Endothelial cell (in vitro differentiated cells): Measurements from ENCODE around the gene PRKAR2B. TPM values are rescaled to one million over a fixed set of nuclear protein-coding genes. Genes with fewer than 3 reads are reported as not detected.

Experiments used
- DNase-seq: peaks from one replicate; pipeline ENCODE4 v3.0.0; 2021; ENCODE audit warnings: low spot score
- H3K27ac Mint-ChIP-seq: one replicate; pipeline ENCODE4 v1.8.0; 2021; ENCODE audit warnings: mixed read lengths, inconsistent platforms; ENCODE audit not compliant: unreplicated experiment
- H3K27me3 Mint-ChIP-seq: one replicate; pipeline ENCODE4 v1.8.0; 2021; ENCODE audit warnings: mild to moderate bottlenecking, moderate library complexity, mixed read lengths, inconsistent platforms; ENCODE audit not compliant: unreplicated experiment
- H3K36me3 Mint-ChIP-seq: one replicate; pipeline ENCODE4 v1.8.0; 2021; ENCODE audit warnings: mild to moderate bottlenecking, low read depth, mixed read lengths, inconsistent platforms; ENCODE audit not compliant: unreplicated experiment
- H3K4me1 Mint-ChIP-seq: one replicate; pipeline ENCODE4 v1.8.0; 2021; ENCODE audit warnings: mild to moderate bottlenecking, mixed read lengths, inconsistent platforms; ENCODE audit not compliant: unreplicated experiment
- H3K4me3 Mint-ChIP-seq: one replicate; pipeline ENCODE4 v1.8.0; 2021; ENCODE audit warnings: mild to moderate bottlenecking, mixed read lengths, inconsistent platforms; ENCODE audit not compliant: unreplicated experiment
- H3K9me3 Mint-ChIP-seq: one replicate; pipeline ENCODE4 v1.8.0; 2021; ENCODE audit warnings: mixed read lengths, inconsistent platforms; ENCODE audit not compliant: unreplicated experiment
- total RNA-seq: library from RNA; stranded (reverse); fragmentation: NEBNext Ultra II Directional; extraction: Animal tissue kit (Norgen Biotek cat#: 25700); gene quantifications from one replicate; pipeline ENCODE4 v1.2.1, GENCODE V29; 2021; ENCODE audit not compliant: unreplicated experiment
- TF ChIP-seq, protein P1 (sequence below): fragments of 200-600 bp; sonication (generic); IDR thresholded peaks from one replicate; pipeline ENCODE4 v1.5.0; 2021; ENCODE audit warnings: antibody characterized with exemption; ENCODE audit not compliant: unreplicated experiment

The PRKAR2B gene
- total RNA-seq, 1 donor from 2014 or later: 28.4 TPM

DNA sequence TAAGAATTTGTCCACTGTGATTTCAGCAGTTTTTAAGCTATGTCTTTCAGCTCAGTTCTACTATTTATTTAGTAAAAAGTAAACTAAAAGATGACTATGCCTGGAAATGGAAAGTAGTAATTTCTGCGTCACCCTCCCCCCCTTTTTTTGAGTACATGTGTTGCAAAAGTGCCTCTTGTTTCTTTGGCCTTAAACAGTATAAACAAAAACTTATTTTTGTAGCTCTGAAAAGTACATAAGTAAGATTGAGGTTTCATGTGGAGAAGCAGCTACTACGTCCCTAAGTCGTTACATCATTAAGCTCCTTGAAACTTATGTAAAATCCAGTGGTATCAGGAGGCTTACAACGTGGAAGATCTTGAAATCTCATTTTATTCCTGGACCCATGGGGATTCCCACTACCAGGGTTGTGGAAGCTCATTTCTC, 78.0 kb downstream of the PRKAR2B start:
- DNase-seq: no peak
- Mint-ChIP-seq H3K27me3 (peaks cover 5% of the 10 kb centered on the region), H3K27ac (no peak overlapping the region), H3K9me3 (no peaks in the 10 kb centered on the region), H3K4me3 (no peak overlapping the region), H3K36me3 (no peaks in the 10 kb centered on the region), H3K4me1 (peaks cover 14% of the 10 kb centered on the region)
- TF ChIP-seq, protein P1, sequence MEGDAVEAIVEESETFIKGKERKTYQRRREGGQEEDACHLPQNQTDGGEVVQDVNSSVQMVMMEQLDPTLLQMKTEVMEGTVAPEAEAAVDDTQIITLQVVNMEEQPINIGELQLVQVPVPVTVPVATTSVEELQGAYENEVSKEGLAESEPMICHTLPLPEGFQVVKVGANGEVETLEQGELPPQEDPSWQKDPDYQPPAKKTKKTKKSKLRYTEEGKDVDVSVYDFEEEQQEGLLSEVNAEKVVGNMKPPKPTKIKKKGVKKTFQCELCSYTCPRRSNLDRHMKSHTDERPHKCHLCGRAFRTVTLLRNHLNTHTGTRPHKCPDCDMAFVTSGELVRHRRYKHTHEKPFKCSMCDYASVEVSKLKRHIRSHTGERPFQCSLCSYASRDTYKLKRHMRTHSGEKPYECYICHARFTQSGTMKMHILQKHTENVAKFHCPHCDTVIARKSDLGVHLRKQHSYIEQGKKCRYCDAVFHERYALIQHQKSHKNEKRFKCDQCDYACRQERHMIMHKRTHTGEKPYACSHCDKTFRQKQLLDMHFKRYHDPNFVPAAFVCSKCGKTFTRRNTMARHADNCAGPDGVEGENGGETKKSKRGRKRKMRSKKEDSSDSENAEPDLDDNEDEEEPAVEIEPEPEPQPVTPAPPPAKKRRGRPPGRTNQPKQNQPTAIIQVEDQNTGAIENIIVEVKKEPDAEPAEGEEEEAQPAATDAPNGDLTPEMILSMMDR: no peak

DNA sequence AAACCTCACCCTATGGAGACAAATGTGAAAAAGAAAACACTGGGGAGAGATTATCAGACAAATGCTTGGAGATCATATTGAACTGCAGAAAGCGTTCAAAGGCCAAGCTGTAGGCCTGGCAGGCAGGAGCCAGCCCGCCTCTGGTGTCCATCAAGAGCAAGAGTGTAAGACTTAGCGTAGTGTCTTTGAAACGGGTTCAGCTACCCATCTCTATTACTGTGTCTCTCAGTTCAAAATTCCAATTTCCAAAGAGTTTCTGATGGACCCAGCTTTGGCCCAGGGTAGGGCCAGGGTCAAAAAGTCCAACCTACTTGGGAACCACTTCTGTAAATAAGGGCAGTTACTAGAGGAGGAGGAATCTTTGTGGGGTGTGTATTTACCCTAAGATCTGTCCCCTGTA, 78.9 kb downstream of the PRKAR2B start:
- H3K4me3 Mint-ChIP-seq: no peak overlapping the region
- TF ChIP-seq, protein P1: no peak
- H3K27me3 Mint-ChIP-seq: peaks cover 5% of the 10 kb centered on the region
- DNase-seq: no peak
- no peaks in the 10 kb centered on the region for H3K9me3 Mint-ChIP-seq
- peaks cover 13% of the 10 kb centered on the region for H3K4me1 Mint-ChIP-seq
- H3K27ac Mint-ChIP-seq: no peak overlapping the region
- H3K36me3 Mint-ChIP-seq: no peaks in the 10 kb centered on the region

DNA sequence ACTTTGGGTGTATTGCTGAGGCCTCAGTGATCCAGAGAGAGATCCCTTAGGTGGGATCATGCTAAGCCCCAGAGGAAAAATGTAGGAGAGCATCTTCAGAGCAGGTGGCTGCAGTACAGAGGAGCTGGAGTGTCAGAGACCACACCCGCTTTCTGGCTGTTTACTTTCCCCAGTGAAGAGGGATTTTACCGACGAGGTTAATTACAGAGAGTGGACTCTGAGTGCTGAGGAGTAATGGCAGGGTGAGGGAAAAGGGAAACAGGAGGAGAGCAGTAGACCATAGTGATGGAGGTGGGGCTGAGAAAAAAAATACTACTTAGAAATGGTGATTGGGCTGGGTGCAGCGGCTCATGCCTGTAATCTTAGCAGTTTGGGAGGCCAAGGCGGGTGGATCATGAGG, 81.0 kb downstream of the PRKAR2B start:
- Mint-ChIP-seq H3K27me3 (peaks cover 5% of the 10 kb centered on the region), H3K27ac (no peak overlapping the region), H3K9me3 (no peaks in the 10 kb centered on the region), H3K4me3 (no peak overlapping the region), H3K4me1 (no peaks in the 10 kb centered on the region), H3K36me3 (no peaks in the 10 kb centered on the region)
- TF ChIP-seq, protein P1: no peak
- DNase-seq: no peak

GRCh38 chr7:107128217-107128616, 83.7 kb downstream of the PRKAR2B start:
- TF ChIP-seq, protein P1: no peak
- no peaks in the 10 kb centered on the region for H3K4me1 Mint-ChIP-seq
- no peaks in the 10 kb centered on the region for H3K9me3 Mint-ChIP-seq
- H3K27ac Mint-ChIP-seq: no peak overlapping the region
- H3K36me3 Mint-ChIP-seq: no peaks in the 10 kb centered on the region
- no peak overlapping the region for H3K4me3 Mint-ChIP-seq
- no peak for DNase-seq
- H3K27me3 Mint-ChIP-seq: peaks cover 5% of the 10 kb centered on the region

GRCh38 chr7:107128748-107129147, 84.2 kb downstream of the PRKAR2B start:
- Mint-ChIP-seq H3K4me3 (no peak overlapping the region), H3K9me3 (no peaks in the 10 kb centered on the region)

More at GRCh38 chr7:107128748-107129147, 84.2 kb downstream of the PRKAR2B start:
- no peak for DNase-seq
- TF ChIP-seq, protein P1: no peak
- H3K27me3 Mint-ChIP-seq: peaks cover 5% of the 10 kb centered on the region
- H3K4me1 Mint-ChIP-seq: no peaks in the 10 kb centered on the region
- no peaks in the 10 kb centered on the region for H3K36me3 Mint-ChIP-seq
- no peak overlapping the region for H3K27ac Mint-ChIP-seq
